ENCODE measurements around the gene INTS11. TPM values are rescaled to one million over a fixed set of nuclear protein-coding genes. Genes with fewer than 3 reads are reported as not detected.

Gene INTS11
- total RNA-seq, 1 experiment from 2014 or later = 161 TPM

DNA sequence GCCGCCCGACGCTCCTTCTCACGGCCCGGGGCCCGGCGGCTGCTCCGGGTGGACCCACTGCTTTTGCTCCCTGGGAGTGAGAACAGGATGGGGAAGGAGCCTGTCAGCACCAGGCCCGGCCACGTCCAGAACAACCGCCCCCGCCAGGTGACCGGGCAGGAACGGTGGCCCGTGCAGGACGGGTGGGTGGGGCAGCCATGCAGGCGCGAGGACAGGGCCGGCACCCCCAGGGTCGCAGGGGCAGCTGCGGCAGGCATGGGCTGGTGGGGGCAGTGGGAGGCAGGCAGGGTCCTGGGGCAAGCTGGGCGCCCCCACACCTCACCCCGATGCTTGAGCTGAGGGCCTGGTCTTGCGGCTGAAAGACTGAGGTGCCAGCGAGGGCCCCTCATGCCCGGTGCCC, 12.0 kb upstream of the INTS11 start:
- no peak overlapping the region for H3K4me2 ChIP-seq (ENCODE audit: low read length)
- H4K20me1 ChIP-seq (ENCODE audit: insufficient read depth) = peaks cover 4% of the 10 kb centered on the region; the same call in 1 of the 2 replicates
- no peak overlapping the region for H3K27ac ChIP-seq (ENCODE audit: low read depth, low read length)
- POLR2A ChIA-PET = no interaction called here
- no peak overlapping the region for H2AFZ ChIP-seq (ENCODE audit: low read depth, low read length, poor library complexity, severe bottlenecking)
- BruUV-seq (replicated peaks) = no TSS peak
- peaks cover 6 to 34% of the 10 kb centered on the region in 2 experiments; a peak in 3 of 4 replicates for H3K36me3 ChIP-seq (ENCODE audit: control insufficient read depth in 1 of 2, insufficient read depth in 2 of 2, low read length in 2 of 2)
- no peaks in the 10 kb centered on the region for H3K9me3 ChIP-seq (ENCODE audit: control insufficient read depth in 1 of 2, insufficient read depth in 1 of 2, low read depth in 1 of 2, low read length in 2 of 2)
- RAD21 ChIA-PET (ENCODE audit: low non-redundant PET in 1 of 2, low total read pairs in 2 of 2, uncharacterized antibody in 2 of 2, unreplicated experiment in 2 of 2) = no interaction called here
- H3K4me1 ChIP-seq (ENCODE audit: control insufficient read depth in 1 of 2, insufficient read depth in 2 of 2, low read length in 2 of 2) = peaks cover 6 to 41% of the 10 kb centered on the region in 2 experiments; a peak in 3 of 4 replicates
- DNase-seq (ENCODE audit: low read depth, low spot score) (no peak), ATAC-seq (no peak)
- CTCF ChIA-PET = no interaction called here
- H3K9me2 ChIP-seq (ENCODE audit: insufficient read depth) = no peaks in the 10 kb centered on the region
- no peak overlapping the region for H3K4me3 ChIP-seq (replicated peaks in 1 of 2; ENCODE audit: low read depth in 1 of 2, low read length in 2 of 2)
- TF ChIP-seq TCF7L2 (IDR thresholded peaks at IDR 0.05; ENCODE audit: borderline replicate concordance, extremely low read depth, insufficient read depth, insufficient read length) (no peak), SP1 (IDR thresholded peaks at IDR 0.05; ENCODE audit: low read depth) (no peak), YY1 (IDR thresholded peaks at IDR 0.05; ENCODE audit: extremely low read depth, insufficient replicate concordance, low read depth, low read length) (no peak), RAD21 (IDR thresholded peaks at IDR 0.05; ENCODE audit: low read depth) (no peak), SIN3A (IDR thresholded peaks at IDR 0.05; ENCODE audit: low read depth) (no peak), EZH2 (IDR thresholded peaks at IDR 0.05) (no peak), ELF1 (IDR thresholded peaks at IDR 0.05; ENCODE audit: borderline replicate concordance, low read depth) (no peak), CBX3 (IDR thresholded peaks at IDR 0.05; ENCODE audit: low read depth) (no peak)
- TF ChIP-seq, protein P1, sequence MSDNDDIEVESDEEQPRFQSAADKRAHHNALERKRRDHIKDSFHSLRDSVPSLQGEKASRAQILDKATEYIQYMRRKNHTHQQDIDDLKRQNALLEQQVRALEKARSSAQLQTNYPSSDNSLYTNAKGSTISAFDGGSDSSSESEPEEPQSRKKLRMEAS (IDR thresholded peaks at IDR 0.05) = no peak
- TF ChIP-seq, protein P2, sequence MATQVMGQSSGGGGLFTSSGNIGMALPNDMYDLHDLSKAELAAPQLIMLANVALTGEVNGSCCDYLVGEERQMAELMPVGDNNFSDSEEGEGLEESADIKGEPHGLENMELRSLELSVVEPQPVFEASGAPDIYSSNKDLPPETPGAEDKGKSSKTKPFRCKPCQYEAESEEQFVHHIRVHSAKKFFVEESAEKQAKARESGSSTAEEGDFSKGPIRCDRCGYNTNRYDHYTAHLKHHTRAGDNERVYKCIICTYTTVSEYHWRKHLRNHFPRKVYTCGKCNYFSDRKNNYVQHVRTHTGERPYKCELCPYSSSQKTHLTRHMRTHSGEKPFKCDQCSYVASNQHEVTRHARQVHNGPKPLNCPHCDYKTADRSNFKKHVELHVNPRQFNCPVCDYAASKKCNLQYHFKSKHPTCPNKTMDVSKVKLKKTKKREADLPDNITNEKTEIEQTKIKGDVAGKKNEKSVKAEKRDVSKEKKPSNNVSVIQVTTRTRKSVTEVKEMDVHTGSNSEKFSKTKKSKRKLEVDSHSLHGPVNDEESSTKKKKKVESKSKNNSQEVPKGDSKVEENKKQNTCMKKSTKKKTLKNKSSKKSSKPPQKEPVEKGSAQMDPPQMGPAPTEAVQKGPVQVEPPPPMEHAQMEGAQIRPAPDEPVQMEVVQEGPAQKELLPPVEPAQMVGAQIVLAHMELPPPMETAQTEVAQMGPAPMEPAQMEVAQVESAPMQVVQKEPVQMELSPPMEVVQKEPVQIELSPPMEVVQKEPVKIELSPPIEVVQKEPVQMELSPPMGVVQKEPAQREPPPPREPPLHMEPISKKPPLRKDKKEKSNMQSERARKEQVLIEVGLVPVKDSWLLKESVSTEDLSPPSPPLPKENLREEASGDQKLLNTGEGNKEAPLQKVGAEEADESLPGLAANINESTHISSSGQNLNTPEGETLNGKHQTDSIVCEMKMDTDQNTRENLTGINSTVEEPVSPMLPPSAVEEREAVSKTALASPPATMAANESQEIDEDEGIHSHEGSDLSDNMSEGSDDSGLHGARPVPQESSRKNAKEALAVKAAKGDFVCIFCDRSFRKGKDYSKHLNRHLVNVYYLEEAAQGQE (IDR thresholded peaks at IDR 0.05; ENCODE audit: low read depth) = no peak
- intact Hi-C loops (cut with micrococcal nuclease) = no loop called here
- peaks cover 17% of the 10 kb centered on the region; the same call in 1 of the 2 replicates for H3K79me2 ChIP-seq (ENCODE audit: insufficient read depth, low read length)
- no peaks in the 10 kb centered on the region for H3K27me3 ChIP-seq (ENCODE audit: insufficient read depth, low read length)
- H3K9ac ChIP-seq (ENCODE audit: low read length) = no peak overlapping the region

Measured in HCT116 (cell line).